HTERT RPE-1 (cell line): ENCODE data around the gene SHISA9.

Experiments
- in situ Hi-C: fragments of 300-500 bp; cut with MboI; formaldehyde crosslinking; loops from 4 replicates; pipeline ENCODE4 v1.14.3; 2020; ENCODE audit warnings: low sequenced_read_pairs

The SHISA9 gene

DNA sequence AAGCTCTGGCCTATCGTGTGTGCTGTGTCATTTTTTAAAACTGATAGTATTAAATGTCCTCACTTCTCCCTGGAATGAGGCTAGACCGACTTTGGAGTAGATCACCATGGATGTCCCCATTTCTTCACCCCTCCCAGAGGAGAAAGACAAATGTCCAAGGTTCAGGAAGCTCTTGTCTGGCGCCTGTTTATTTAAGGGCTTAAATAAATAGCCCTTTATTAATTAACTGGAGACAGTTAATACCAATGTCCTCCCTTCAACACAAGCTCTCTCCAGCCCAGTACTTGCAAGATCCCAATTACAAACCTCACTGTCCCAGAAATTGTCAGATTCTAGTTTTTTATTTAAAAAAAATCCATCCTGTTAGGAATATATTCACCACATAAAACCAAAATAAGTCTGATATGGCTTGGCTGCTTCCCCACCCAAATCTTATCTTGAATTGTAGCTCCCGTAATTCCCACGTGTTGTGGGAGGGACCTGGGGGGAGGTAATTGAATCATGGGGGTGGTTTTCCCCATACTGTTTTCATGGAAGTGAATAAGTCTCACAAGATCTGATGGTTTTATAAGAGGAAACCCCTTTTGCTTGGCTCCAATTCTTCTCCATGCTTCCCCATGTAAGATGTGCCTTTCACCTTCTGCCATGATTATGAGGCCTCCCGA, 344.4 kb downstream of the SHISA9 start:
- in situ Hi-C loops = no loop called here

DNA sequence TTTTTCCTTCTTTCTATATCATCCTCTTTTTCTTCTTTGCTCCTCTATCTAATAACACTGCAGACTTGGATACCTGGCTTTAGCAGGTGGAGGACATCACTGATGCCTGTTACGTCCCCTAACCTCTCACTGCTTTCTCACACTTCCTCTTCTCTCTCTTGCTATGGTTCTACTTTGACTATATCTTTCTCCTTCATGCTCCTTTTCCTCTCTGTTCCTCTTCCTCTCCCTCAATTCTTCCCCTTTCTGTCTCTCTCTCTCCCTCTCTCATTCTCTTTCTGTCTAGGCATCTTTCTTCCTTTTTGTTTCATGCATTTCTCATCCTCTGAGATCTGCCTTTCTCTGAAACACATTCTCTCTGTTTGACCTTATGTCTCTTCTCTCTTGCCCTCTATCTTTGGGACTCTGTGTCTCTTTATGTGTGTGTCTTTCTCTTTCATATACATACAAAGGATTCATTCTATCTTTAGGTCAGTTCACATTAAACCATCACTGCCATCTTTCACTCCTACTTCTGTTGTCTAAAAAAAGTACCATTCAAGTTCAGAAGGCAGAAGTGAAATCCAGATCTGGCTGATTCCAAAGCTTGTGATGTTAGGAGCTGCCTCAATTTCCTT, 353.7 kb downstream of the SHISA9 start:
- in situ Hi-C loops = no loop called here

DNA sequence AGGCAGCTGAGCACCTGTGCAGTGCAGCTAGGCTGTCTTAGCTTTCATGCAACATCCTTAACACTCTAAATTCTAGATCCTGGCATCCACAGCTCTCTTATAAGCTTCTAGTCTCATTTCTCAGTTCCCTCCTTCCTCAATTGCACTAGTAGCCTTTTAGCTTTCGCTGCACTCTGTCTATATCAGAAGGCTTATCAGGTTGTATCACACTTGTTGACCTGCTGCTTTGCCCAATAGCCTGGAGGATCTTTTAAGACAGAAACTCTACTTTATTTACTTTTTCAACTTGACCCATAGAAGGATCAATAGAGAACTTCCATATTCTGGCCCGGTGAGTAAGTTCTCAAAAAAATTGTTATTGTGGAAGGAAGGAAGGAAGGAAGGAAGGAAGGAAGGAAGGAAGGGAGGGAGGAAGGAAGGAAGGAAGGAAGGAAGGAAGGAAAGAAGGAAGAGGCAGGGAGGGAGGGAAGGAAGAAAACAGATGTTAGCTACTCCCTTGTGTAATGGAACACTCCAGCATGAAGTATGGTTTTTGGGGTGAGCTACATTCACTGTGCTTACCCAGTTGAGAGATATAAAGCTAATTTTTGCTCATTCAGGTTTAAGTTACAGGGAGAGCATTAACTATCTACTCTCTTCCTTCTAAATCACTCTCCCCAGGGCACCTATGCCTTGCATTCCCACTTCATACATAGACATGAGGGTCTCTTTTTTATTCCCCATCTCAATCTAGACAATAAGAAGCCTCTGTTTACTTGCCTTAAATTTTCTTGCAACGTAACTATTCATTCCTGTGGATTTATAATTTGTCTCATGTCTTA, 361.1 kb downstream of the SHISA9 start:
- in situ Hi-C loops = no loop called here

DNA sequence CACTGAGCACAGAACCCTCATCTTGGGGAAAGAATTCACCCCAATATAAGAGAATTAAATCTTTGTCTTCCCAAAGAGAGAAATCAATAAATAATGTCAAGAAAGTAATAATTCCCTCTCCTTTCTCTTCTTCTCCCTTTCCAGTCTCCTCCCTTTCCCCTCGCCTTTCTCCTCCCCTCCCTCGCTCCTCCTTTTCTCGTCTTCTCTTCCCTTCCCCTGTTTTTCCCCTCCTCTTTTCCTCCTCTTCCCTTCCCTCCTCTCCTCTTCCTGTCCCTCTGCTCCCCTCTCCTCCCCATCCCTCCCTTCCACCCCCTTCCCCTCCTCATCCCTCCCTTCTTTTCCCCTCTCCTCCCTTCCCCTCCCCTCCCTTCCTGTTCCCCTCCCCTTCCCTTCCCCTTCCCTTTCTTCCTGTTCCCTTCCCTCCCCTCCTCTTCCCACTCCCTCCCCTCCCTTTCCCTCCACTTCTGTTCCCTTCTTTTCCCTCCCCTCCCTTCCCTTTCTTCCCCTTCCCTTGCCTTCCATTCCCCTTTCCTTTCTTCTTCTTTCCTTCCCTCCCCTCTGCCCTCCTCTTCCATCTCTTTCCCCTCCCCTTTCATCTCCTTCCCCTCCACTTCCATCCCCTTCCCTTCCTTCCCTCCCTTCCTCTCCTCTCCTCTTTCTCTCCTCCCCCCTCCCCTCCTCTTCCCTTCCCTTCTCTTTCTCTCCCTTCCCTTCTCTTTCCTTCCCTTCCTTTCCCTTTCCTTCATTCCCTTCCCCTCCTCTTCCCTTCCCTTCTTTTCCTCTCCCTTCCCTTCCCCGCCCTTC, 363.6 kb downstream of the SHISA9 start:
- in situ Hi-C loops = no loop called here

DNA sequence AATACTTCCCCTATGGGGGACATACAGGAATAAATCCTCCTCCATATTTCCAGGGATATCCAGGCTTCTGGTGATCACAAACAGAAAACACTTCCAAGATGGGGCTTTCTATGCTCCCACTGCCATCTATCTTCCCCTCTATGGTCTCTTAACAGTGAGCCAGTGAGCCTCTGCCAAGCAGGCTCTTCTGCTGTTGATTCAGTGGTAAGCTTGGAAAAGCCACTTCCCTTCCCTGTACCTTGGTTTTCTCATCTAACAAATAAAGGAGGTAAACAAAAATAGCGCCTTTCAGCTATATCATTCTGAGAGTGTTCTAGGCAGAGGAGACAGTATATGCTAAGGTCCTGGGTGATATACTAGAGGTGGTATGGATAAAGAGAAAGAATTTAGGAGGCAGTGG, 368.0 kb downstream of the SHISA9 start:
- in situ Hi-C loops = no loop called here

DNA sequence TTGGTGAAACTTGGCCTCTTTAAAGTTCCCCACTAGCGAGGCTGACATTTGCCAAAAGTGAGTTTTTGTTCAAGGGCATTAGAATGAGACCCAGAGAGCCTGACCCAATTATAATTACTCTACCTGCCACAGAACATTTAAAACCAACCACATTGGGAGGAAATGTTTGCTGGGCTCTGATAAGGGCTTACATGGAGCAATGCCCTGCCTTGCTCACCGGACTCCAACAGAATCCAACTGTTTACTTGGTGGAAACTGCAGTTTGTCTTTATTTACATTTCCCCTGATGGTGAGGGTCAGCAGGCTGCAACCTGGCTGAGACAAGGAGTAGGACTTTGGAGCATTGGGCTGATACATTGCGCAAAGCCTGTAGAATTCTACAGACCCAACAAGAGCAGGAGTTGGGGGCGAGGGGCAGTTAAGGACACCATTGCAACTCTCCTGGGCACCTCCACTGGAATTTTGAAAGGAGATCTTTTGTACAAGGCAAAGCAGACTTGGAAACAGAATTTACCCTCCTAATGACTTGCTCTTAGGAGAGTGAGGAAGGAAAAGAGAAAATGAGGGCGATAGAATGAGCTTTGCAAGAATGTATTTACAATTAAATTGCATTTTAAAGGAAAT, 368.6 kb downstream of the SHISA9 start:
- in situ Hi-C loops = no loop called here

DNA sequence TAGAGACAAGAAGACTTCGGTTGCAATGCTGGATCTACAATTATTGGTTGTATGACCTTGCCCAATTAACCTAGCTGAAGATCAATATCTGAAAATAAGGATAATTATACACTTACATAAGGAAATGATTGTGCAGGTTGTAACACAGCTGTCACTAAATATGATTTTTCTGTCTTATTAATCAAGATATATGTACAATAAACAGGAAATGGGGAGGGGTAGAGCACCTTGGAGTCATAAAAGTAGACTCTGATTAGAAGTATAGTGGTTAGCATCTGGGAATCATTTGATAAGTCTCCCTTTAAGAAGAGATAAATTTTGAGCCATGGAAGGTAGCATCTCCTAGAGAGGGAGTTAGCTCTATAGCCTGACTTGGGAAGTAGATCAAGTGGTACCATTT, 369.2 kb downstream of the SHISA9 start:
- in situ Hi-C loops = no loop called here

DNA sequence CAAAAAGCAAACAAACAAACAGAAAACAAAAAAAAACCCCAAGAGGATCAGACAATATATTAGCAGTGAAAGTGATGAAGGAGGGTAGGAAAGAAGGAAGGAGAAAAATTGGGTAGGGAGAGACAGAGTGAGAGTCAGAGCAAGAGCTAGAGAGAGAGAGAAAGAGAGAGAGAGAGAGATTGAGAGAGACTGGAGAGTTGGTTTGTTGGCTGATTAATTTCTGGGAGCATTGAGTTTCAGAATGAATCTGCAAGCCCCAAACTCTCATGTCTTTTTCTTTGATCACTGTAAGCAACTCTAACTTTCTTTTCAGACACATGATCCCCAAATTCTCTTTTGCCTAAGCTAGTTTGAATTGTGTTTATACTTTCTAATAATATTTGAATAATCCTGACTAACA, 388.1 kb downstream of the SHISA9 start:
- in situ Hi-C loops = no loop called here
